PC-3 (cell line): Measurements from ENCODE around the gene EYS.

ENCODE experiments used
- CTCF ChIP-seq: fragments of 300-600 bp; sonication (generic); conservative IDR thresholded peaks from 2 replicates; pipeline ENCODE4 v1.5.1; 2017; ENCODE audit warnings: antibody characterized with exemption, low read depth, mild to moderate bottlenecking, low read length
- EZH2 ChIP-seq: fragments of 300-600 bp; sonication (generic); IDR thresholded peaks from one replicate; pipeline ENCODE4 v1.6.1; 2017; ENCODE audit warnings: antibody characterized with exemption, mild to moderate bottlenecking, low read length; ENCODE audit not compliant: unreplicated experiment
- EZH2phosphoT487 ChIP-seq: fragments of 300-600 bp; sonication (generic); IDR thresholded peaks from 2 replicates; pipeline ENCODE4 v1.6.1; 2018; ENCODE audit warnings: mild to moderate bottlenecking, antibody characterized with exemption, low read length, borderline replicate concordance

- TF ChIP-seq EZH2phosphoT487 (no peak), EZH2 (no peak), CTCF (no peak)
These were observed 993.0 kb downstream of the EYS start for GRCh38 chr6:64714073-64714472.
